Prostate gland (tissue), 2 donors: ENCODE data around the gene PANK4. TPM values are rescaled to one million over a fixed set of nuclear protein-coding genes. Genes with fewer than 3 reads are reported as not detected.

Experiments
- DNase-seq: peaks from one replicate; pipeline ENCODE4 v3.0.0-alpha.2; 2019; ENCODE audit warnings: low spot score
- H3K27ac ChIP-seq, 2 donors: fragments of 200-600 bp; sonication (generic); 2 replicates each; pipeline ENCODE4 v1.5.1; 2017 to 2019
- H3K27me3 ChIP-seq: fragments of 200-600 bp; sonication (generic); replicated peaks from 2 replicates; pipeline ENCODE4 v1.5.1; 2019; ENCODE audit not compliant: insufficient read depth
- H3K36me3 ChIP-seq, 2 donors: fragments of 200-600 bp; sonication (generic); 1 replicate in 1 of 2; 2 replicates in 1 of 2; pipeline versions ENCODE4 v1.5.1 to v1.8.1; 2017 to 2019
- H3K4me1 ChIP-seq: fragments of 200-600 bp; sonication (generic); replicated peaks from 2 replicates; pipeline ENCODE4 v1.5.1; 2019
- H3K4me3 ChIP-seq, 2 donors: fragments of 200-600 bp; sonication (generic); 2 replicates each; pipeline ENCODE4 v1.5.1; 2017 to 2019
- H3K9me3 ChIP-seq: fragments of 200-600 bp; sonication (generic); 2 replicates; pipeline ENCODE4 v1.5.1; 2017
- CTCF ChIP-seq, 4 experiments: fragments of 200-600 bp in 2 of 4; fragments of 450-650 bp in 2 of 4; sonication (generic) in 2 of 4; IDR thresholded peaks; 1 replicate in 3 of 4; 2 replicates in 1 of 4; pipeline ENCODE4 v1.5.1; 2016 to 2019; ENCODE audit warnings: antibody characterized with exemption in 4 of 4, mild to moderate bottlenecking in 2 of 4, moderate library complexity in 2 of 4
- POLR2A ChIP-seq: fragments of 450-650 bp; IDR thresholded peaks from one replicate; pipeline ENCODE4 v1.6.1; 2016; ENCODE audit warnings: antibody characterized with exemption, mild to moderate bottlenecking
- POLR2AphosphoS5 ChIP-seq: sonication (generic); formaldehyde crosslinking; IDR thresholded peaks from one replicate; pipeline ENCODE4 v1.6.1; 2017; ENCODE audit warnings: antibody characterized with exemption
- WGBS: methylation state at CpG from one replicate; pipeline ENCODE4 v1.1.5; 2018; 5-methylcytosine and 5-hydroxymethylcytosine counted together
- intact Hi-C: fragments of 100-400 bp; cut with DNase I; formaldehyde crosslinking; loops from one replicate; pipeline ENCODE4 v1.14.2; 2022
- total RNA-seq, 2 donors: library from RNA; depleted of rRNA; stranded (reverse); fragments of >200 nt; gene quantifications; one replicate each; pipeline ENCODE4 v1.1.0, GENCODE V29; 2016

The PANK4 gene
- total RNA-seq, 2 donors from 2014 or later = 27.0 to 69.5 TPM

GRCh38 chr1:2539312-2539907 is 13.0 kb upstream of the PANK4 start:
- no peaks in the 10 kb centered on the region for H3K36me3 ChIP-seq
- no peak overlapping the region for H3K27ac ChIP-seq
- 87% methylated on average over 8 of the region's 12 CpGs for WGBS
- DNase-seq = no peak
- intact Hi-C loops = no loop called here
- no peak overlapping the region for H3K4me3 ChIP-seq
- no peaks in the 10 kb centered on the region for H3K9me3 ChIP-seq
- TF ChIP-seq POLR2A (no peak), CTCF (IDR thresholded peaks at IDR 0.05) (peak in 1 of 4 experiments; percentile 16), POLR2AphosphoS5 (no peak)
- H3K27me3 ChIP-seq = no peaks in the 10 kb centered on the region
- peaks cover 3% of the 10 kb centered on the region for H3K4me1 ChIP-seq

GRCh38 chr1:2538872-2539271 is 12.5 kb upstream of the PANK4 start:
- no peak overlapping the region for H3K4me3 ChIP-seq
- no peak overlapping the region for H3K27ac ChIP-seq
- H3K4me1 ChIP-seq = peaks cover 3% of the 10 kb centered on the region
- no peak for DNase-seq
- no peaks in the 10 kb centered on the region for H3K9me3 ChIP-seq
- H3K36me3 ChIP-seq = no peaks in the 10 kb centered on the region
- no peak for TF ChIP-seq CTCF (IDR thresholded peaks at IDR 0.05)
- TF ChIP-seq POLR2AphosphoS5 = no peak
- TF ChIP-seq POLR2A = no peak
- no peaks in the 10 kb centered on the region for H3K27me3 ChIP-seq
- intact Hi-C loops = no loop called here
- 96% methylated on average over 7 of the region's 8 CpGs for WGBS

GRCh38 chr1:2538376-2538775 is 12.0 kb upstream of the PANK4 start:
- H3K27me3 ChIP-seq = no peaks in the 10 kb centered on the region

GRCh38 chr1:2537784-2538115 is 11.4 kb upstream of the PANK4 start:
- no peak overlapping the region for H3K27ac ChIP-seq
- no peak for DNase-seq
- H3K27me3 ChIP-seq = no peaks in the 10 kb centered on the region
- H3K4me3 ChIP-seq = no peak overlapping the region
- H3K4me1 ChIP-seq = peaks cover 3% of the 10 kb centered on the region
- 67% methylated on average over 9 of the region's 9 CpGs for WGBS
- no peaks in the 10 kb centered on the region for H3K9me3 ChIP-seq
- intact Hi-C loops = no loop called here
- no peaks in the 10 kb centered on the region for H3K36me3 ChIP-seq
- TF ChIP-seq POLR2AphosphoS5 (no peak), POLR2A (no peak), CTCF (IDR thresholded peaks at IDR 0.05) (no peak)

More at GRCh38 chr1:2538376-2538775, 12.0 kb upstream of the PANK4 start:
- H3K4me3 ChIP-seq = no peak overlapping the region
- WGBS = 93% methylated on average over 4 of the region's 4 CpGs
- H3K4me1 ChIP-seq = peaks cover 3% of the 10 kb centered on the region
- no peak for TF ChIP-seq POLR2AphosphoS5
- no peak for TF ChIP-seq CTCF (IDR thresholded peaks at IDR 0.05)
- no peak for TF ChIP-seq POLR2A
- no peak for DNase-seq
- no peaks in the 10 kb centered on the region for H3K9me3 ChIP-seq
- H3K27ac ChIP-seq = no peak overlapping the region
- no peaks in the 10 kb centered on the region for H3K36me3 ChIP-seq
- intact Hi-C loops = no loop called here

- Histone ChIP-seq H3K4me3 (no peak overlapping the region), H3K9me3 (no peaks in the 10 kb centered on the region), H3K27ac (no peak overlapping the region), H3K27me3 (no peaks in the 10 kb centered on the region), H3K4me1 (peaks cover 7% of the 10 kb centered on the region), H3K36me3 (no peaks in the 10 kb centered on the region)
- 84% methylated on average over 9 of the region's 9 CpGs for WGBS
- intact Hi-C loops = no loop called here
- DNase-seq = no peak
- TF ChIP-seq CTCF (IDR thresholded peaks at IDR 0.05) (no peak), POLR2A (no peak)
Observed at GRCh38 chr1:2535981-2536380, 9.6 kb upstream of the PANK4 start.
